Mesodermal cell (in vitro differentiated cells): ENCODE data around the gene TICRR. TPM values are rescaled to one million over a fixed set of nuclear protein-coding genes. Genes with fewer than 3 reads are reported as not detected.

Source experiments
- H3K27ac ChIP-seq: 2 replicates; pipeline ENCODE4 v1.7.0; 2013; ENCODE audit warnings: mild to moderate bottlenecking, low read depth, low read length, moderate library complexity; ENCODE audit not compliant: severe bottlenecking
- H3K36me3 ChIP-seq: 2 replicates; pipeline ENCODE4 v1.7.1; 2013; ENCODE audit warnings: mild to moderate bottlenecking, low read length, moderate library complexity; ENCODE audit not compliant: control insufficient read depth, insufficient read depth
- H3K4me1 ChIP-seq: one replicate; pipeline ENCODE4 v1.7.1; 2013; ENCODE audit warnings: mild to moderate bottlenecking, low read length; ENCODE audit not compliant: insufficient read depth, control insufficient read depth, poor library complexity, severe bottlenecking
- H3K4me3 ChIP-seq: 2 replicates; pipeline ENCODE4 v1.7.0; 2013; ENCODE audit warnings: low read length, control low read depth, mild to moderate bottlenecking; ENCODE audit not compliant: insufficient read depth, poor library complexity, severe bottlenecking; ENCODE audit errors: extremely low read depth
- H3K9me3 ChIP-seq: 2 replicates; pipeline ENCODE4 v1.7.1; 2013; ENCODE audit warnings: mild to moderate bottlenecking, low read length, moderate library complexity; ENCODE audit not compliant: control insufficient read depth
- WGBS, 2 experiments: methylation state at CpG; one replicate each; pipeline ENCODE4 v1.1.5; 2013; ENCODE audit warnings: missing lambda C conversion rate in 2 of 2; ENCODE audit not compliant: insufficient coverage in 2 of 2; 5-methylcytosine and 5-hydroxymethylcytosine counted together
- polyA plus RNA-seq, 2 experiments: library from polyadenylated mRNA; stranded (reverse); fragments of 50-300 nt; gene quantifications; one replicate each; pipeline ENCODE4 v1.2.3, GENCODE V29; 2013

Gene TICRR
- polyA plus RNA-seq (2013, experiment 1 of 2), result 10.9 TPM
- 9.3 TPM for polyA plus RNA-seq (2013, experiment 2 of 2)

GRCh38 chr15:89575146-89575655, at the start of gene TICRR:
TSS of gene TICRR (plus strand) at chr15:89575469. CDS start at chr15:89575587, 118 bp downstream.
- WGBS, 2 experiments, result 0% methylated on average over 34 to 35 of the region's 37 CpGs
- H3K36me3 ChIP-seq, result peaks cover 20% of the 10 kb centered on the region
- no peaks in the 10 kb centered on the region for H3K9me3 ChIP-seq
- peak within 1 kb of the TSS; percentile 84 for H3K4me3 ChIP-seq
- peak within 1 kb of the TSS; percentile 16 for H3K27ac ChIP-seq
- peaks cover 14% of the 10 kb centered on the region for H3K4me1 ChIP-seq

- Histone ChIP-seq H3K9me3 (no peaks in the 10 kb centered on the region), H3K36me3 (no peaks in the 10 kb centered on the region), H3K27ac (no peak overlapping the region), H3K4me3 (no peak overlapping the region), H3K4me1 (no peaks in the 10 kb centered on the region)
- WGBS, 2 experiments, result 89 to 90% methylated on average over 6 of the region's 7 CpGs
Measured at GRCh38 chr15:89526181-89526580, 49.1 kb upstream of the TICRR start.

- H3K4me1 ChIP-seq, result no peaks in the 10 kb centered on the region
- H3K9me3 ChIP-seq, result no peaks in the 10 kb centered on the region
- no peaks in the 10 kb centered on the region for H3K36me3 ChIP-seq
- 87 to 90% methylated on average over 8 to 9 of the region's 10 CpGs for WGBS, 2 experiments
- no peak overlapping the region for H3K4me3 ChIP-seq
- H3K27ac ChIP-seq, result no peak overlapping the region
Measured at GRCh38 chr15:89526601-89527441, 48.4 kb upstream of the TICRR start.

GRCh38 chr15:89528757-89529352, 46.4 kb upstream of the TICRR start:
- no peaks in the 10 kb centered on the region for H3K36me3 ChIP-seq
- WGBS, 2 experiments, result 82 to 83% methylated on average over 3 to 4 of the region's 6 CpGs
- H3K27ac ChIP-seq, result no peak overlapping the region
- no peaks in the 10 kb centered on the region for H3K4me1 ChIP-seq
- H3K9me3 ChIP-seq, result no peaks in the 10 kb centered on the region
- H3K4me3 ChIP-seq, result no peak overlapping the region

GRCh38 chr15:89530976-89531375, 44.3 kb upstream of the TICRR start:
- no peak overlapping the region for H3K4me3 ChIP-seq
- WGBS, 2 experiments, result 87% methylated on average over 5 of the region's 5 CpGs
- H3K36me3 ChIP-seq, result no peaks in the 10 kb centered on the region
- no peak overlapping the region for H3K27ac ChIP-seq
- H3K9me3 ChIP-seq, result no peaks in the 10 kb centered on the region
- no peaks in the 10 kb centered on the region for H3K4me1 ChIP-seq

- Histone ChIP-seq H3K4me3 (no peak overlapping the region), H3K9me3 (no peaks in the 10 kb centered on the region), H3K27ac (no peak overlapping the region), H3K36me3 (no peaks in the 10 kb centered on the region), H3K4me1 (no peaks in the 10 kb centered on the region)
- WGBS, 2 experiments, result 72 to 84% methylated on average over 5 of the region's 6 CpGs
Measured at GRCh38 chr15:89531796-89532537, 43.3 kb upstream of the TICRR start.

GRCh38 chr15:89533861-89534544, 41.3 kb upstream of the TICRR start:
- Histone ChIP-seq H3K27ac (no peak overlapping the region), H3K36me3 (no peaks in the 10 kb centered on the region), H3K9me3 (peaks cover 8% of the 10 kb centered on the region), H3K4me3 (no peak overlapping the region), H3K4me1 (no peaks in the 10 kb centered on the region)
- WGBS, 2 experiments, result 100% methylated on average over 1 to 2 of the region's 4 CpGs

GRCh38 chr15:89539027-89539426, 36.2 kb upstream of the TICRR start:
- no peak overlapping the region for H3K4me3 ChIP-seq
- WGBS, 2 experiments, result 50% methylated on average over 1 of the region's 2 CpGs; no CpG with 5 or more reads in 1 of the 2 experiments
- H3K4me1 ChIP-seq, result no peaks in the 10 kb centered on the region
- H3K27ac ChIP-seq, result no peak overlapping the region
- peaks cover 8% of the 10 kb centered on the region for H3K9me3 ChIP-seq
- no peaks in the 10 kb centered on the region for H3K36me3 ChIP-seq

GRCh38 chr15:89542369-89542768, 32.9 kb upstream of the TICRR start:
- Histone ChIP-seq H3K4me3 (no peak overlapping the region), H3K4me1 (no peaks in the 10 kb centered on the region), H3K36me3 (no peaks in the 10 kb centered on the region), H3K9me3 (peaks cover 7% of the 10 kb centered on the region), H3K27ac (no peak overlapping the region)
- WGBS, 2 experiments, result 78 to 83% methylated on average over 2 to 3 of the region's 3 CpGs

GRCh38 chr15:89543389-89543788, 31.9 kb upstream of the TICRR start:
- Histone ChIP-seq H3K27ac (no peak overlapping the region), H3K9me3 (no peaks in the 10 kb centered on the region), H3K36me3 (no peaks in the 10 kb centered on the region), H3K4me3 (no peak overlapping the region), H3K4me1 (no peaks in the 10 kb centered on the region)
- WGBS, 2 experiments, result 80 to 90% methylated on average over 2 to 4 of the region's 4 CpGs
